Upper lobe of left lung (tissue), 4 donors: ENCODE data around the gene UACA.

Experiments
- CTCF ChIP-seq, 6 experiments: fragments of 450-650 bp in 4 of 6; fragments of 200-600 bp in 2 of 6; sonication (generic) in 2 of 6; IDR thresholded peaks; one replicate each; pipeline ENCODE4 v1.5.1; 2016 to 2019; ENCODE audit warnings: antibody characterized with exemption in 6 of 6
- POLR2A ChIP-seq, 4 donors: fragments of 450-650 bp; IDR thresholded peaks; one replicate each; pipeline ENCODE4 v1.5.1; 2016 to 2017; ENCODE audit warnings: antibody characterized with exemption in 4 of 4, mild to moderate bottlenecking in 2 of 4

- TF ChIP-seq POLR2A (IDR thresholded peaks at IDR 0.05) (no peak), CTCF (IDR thresholded peaks at IDR 0.05) (no peak)
Observed at GRCh38 chr15:70791259-70791658, 27.9 kb upstream of the UACA start.
